Ishikawa (cell line): ENCODE data around the gene GUCD1.

Experiments
- CREB1 ChIP-seq: IDR thresholded peaks from 2 replicates; pipeline ENCODE4 v1.6.1; 2012; ENCODE audit warnings: low read depth
- MAX ChIP-seq: IDR thresholded peaks from 2 replicates; pipeline ENCODE4 v1.6.1; 2012
- REST ChIP-seq: IDR thresholded peaks from 2 replicates; pipeline ENCODE4 v1.6.1; 2012; ENCODE audit warnings: low read depth, mild to moderate bottlenecking
- TAF1 ChIP-seq: IDR thresholded peaks from 2 replicates; pipeline ENCODE4 v1.6.1; 2012; ENCODE audit warnings: low read depth, mild to moderate bottlenecking
- TCF12 ChIP-seq: IDR thresholded peaks from 2 replicates; pipeline ENCODE4 v1.6.1; 2012; ENCODE audit warnings: low read depth
- YY1 ChIP-seq: IDR thresholded peaks from 2 replicates; pipeline ENCODE4 v1.6.1; 2012; ENCODE audit warnings: low read depth

GRCh38 chr22:24595228-24595627, 40.3 kb upstream of the GUCD1 start:
- no peak for TF ChIP-seq REST
- no peak for TF ChIP-seq CREB1
- no peak for TF ChIP-seq TAF1
- TF ChIP-seq TCF12 = no peak
- TF ChIP-seq MAX = no peak
- no peak for TF ChIP-seq YY1
